Measurements from ENCODE around the gene PHF1. TPM values are rescaled to one million over a fixed set of nuclear protein-coding genes. Genes with fewer than 3 reads are reported as not detected.
"Not testable (repeated sequence)": the region's sequence is repeated elsewhere in the genome, so short reads cannot be mapped to it uniquely, and the experiment has no call there.

The PHF1 gene
- total and polyA plus RNA-seq, 2 donors (not counting 1 experiment from before 2014, with no cell fraction given) = 198 to 365 TPM

DNA sequence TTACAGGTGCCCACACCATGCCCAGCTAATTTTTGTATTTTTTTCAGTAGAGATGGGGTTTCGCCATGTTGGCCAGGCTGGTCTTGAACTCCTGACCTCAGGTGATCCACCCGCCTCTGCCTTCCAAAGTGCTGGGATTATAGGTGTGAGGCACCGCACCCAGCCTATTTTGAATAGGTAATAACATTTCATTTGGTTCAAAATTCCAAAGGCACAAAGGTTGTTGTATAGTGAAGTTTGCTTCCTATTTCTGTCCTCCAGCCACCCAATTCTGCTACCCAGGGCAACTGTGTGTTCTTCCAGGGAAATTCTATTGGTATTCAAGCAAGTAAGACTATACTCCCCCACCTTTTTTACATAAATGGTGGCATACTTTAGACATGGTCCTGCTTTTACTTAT is 12.2 kb upstream of the PHF1 start:
- H3K27me3 Mint-ChIP-seq; H3K4me3 Mint-ChIP-seq; DNase-seq; H3K27ac Mint-ChIP-seq; H3K9me3 ChIP-seq (ENCODE audit: control extremely low read depth in 1 of 3, control insufficient read depth in 2 of 3, insufficient read depth in 1 of 3, low read length in 2 of 3); H3K9me3 Mint-ChIP-seq (ENCODE audit: insufficient read depth); ATAC-seq (ENCODE audit: low read depth); H3K27ac ChIP-seq (ENCODE audit: low read length in 2 of 2); H3K4me2 ChIP-seq (replicated peaks; ENCODE audit: low read depth, low read length, poor library complexity, severe bottlenecking); H3K4me1 ChIP-seq (ENCODE audit: control insufficient read depth in 2 of 2, insufficient read depth in 2 of 2, low read length in 2 of 2); H2AFZ ChIP-seq (ENCODE audit: insufficient read depth, low read depth, low read length, poor library complexity, severe bottlenecking); H3K9ac ChIP-seq (ENCODE audit: low read length); H3K4me1 Mint-ChIP-seq; intact Hi-C loops (cut with micrococcal nuclease); CTCF ChIA-PET; H3K4me3 ChIP-seq (ENCODE audit: control extremely low read depth in 1 of 5, extremely low read depth in 1 of 5, insufficient read depth in 1 of 5, low read depth in 2 of 5, low read length in 4 of 5); H3K36me3 ChIP-seq (replicated peaks in 1 of 2; ENCODE audit: control extremely low read depth in 1 of 2, control insufficient read depth in 1 of 2, extremely low read depth in 1 of 2, insufficient read depth in 2 of 2, low read length in 1 of 2); H3K27me3 ChIP-seq (replicated peaks in 1 of 4; ENCODE audit: control extremely low read depth in 1 of 4, control insufficient read depth in 3 of 4, insufficient read depth in 4 of 4, low read length in 3 of 4); H4K20me1 ChIP-seq (ENCODE audit: control insufficient read depth, insufficient read depth, low read length, poor library complexity, severe bottlenecking); POLR2A ChIA-PET: not testable (repeated sequence)
- H3K79me2 ChIP-seq (ENCODE audit: control insufficient read depth, insufficient read depth, low read length) = peaks cover 34% of the 10 kb centered on the region
- WGBS (ENCODE audit: insufficient coverage) = 100% methylated on average over 2 of the region's 3 CpGs

DNA sequence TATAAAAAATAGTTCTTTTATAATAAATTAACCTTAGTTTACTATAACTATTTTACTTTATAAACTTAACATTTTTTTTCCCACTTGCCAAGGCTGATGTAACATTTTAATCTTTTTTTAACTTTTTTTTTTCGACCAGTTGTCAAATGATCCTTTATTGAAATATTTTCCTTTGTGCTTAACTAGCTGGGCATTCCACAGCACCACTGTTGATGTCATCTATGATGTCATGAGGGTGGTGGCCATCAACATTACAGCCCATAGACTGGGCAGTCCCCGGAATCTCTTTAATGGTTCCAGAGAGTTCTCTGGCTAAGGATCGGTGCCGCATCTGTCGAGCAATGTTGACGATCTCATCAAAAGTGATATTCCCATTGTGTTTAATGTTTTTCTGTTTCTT is 10.9 kb upstream of the PHF1 start:
- not testable (repeated sequence) for DNase-seq

GRCh38 chr6:33404884-33405283 is 5.9 kb upstream of the PHF1 start:
- Histone ChIP-seq H2AFZ (ENCODE audit: insufficient read depth, low read depth, low read length, poor library complexity, severe bottlenecking) (no peak overlapping the region), H3K9ac (ENCODE audit: low read length) (no peak overlapping the region), H3K4me1 (ENCODE audit: control insufficient read depth in 2 of 2, insufficient read depth in 2 of 2, low read length in 2 of 2) (peaks cover 6 to 11% of the 10 kb centered on the region in 2 donors), H3K79me2 (ENCODE audit: control insufficient read depth, insufficient read depth, low read length) (peaks cover 3% of the 10 kb centered on the region), H3K27ac (ENCODE audit: low read length in 2 of 2) (no peak overlapping the region), H3K9me3 (ENCODE audit: control extremely low read depth in 1 of 3, control insufficient read depth in 2 of 3, insufficient read depth in 1 of 3, low read length in 2 of 3) (no peaks in the 10 kb centered on the region), H3K27me3 (replicated peaks in 1 of 4; ENCODE audit: control extremely low read depth in 1 of 4, control insufficient read depth in 3 of 4, insufficient read depth in 4 of 4, low read length in 3 of 4) (no peaks in the 10 kb centered on the region), H3K4me2 (replicated peaks; ENCODE audit: low read depth, low read length, poor library complexity, severe bottlenecking) (no peak overlapping the region), H3K36me3 (replicated peaks in 1 of 2; ENCODE audit: control extremely low read depth in 1 of 2, control insufficient read depth in 1 of 2, extremely low read depth in 1 of 2, insufficient read depth in 2 of 2, low read length in 1 of 2) (no peaks in the 10 kb centered on the region), H4K20me1 (ENCODE audit: control insufficient read depth, insufficient read depth, low read length, poor library complexity, severe bottlenecking) (no peaks in the 10 kb centered on the region), H3K4me3 (ENCODE audit: control extremely low read depth in 1 of 5, extremely low read depth in 1 of 5, insufficient read depth in 1 of 5, low read depth in 2 of 5, low read length in 4 of 5) (no peak overlapping the region)
- CTCF ChIA-PET = no interaction called here
- POLR2A ChIA-PET = no interaction called here
- H3K4me1 Mint-ChIP-seq = peaks cover 10% of the 10 kb centered on the region
- H3K4me3 Mint-ChIP-seq = no peak overlapping the region
- no peak overlapping the region for H3K27ac Mint-ChIP-seq
- H3K9me3 Mint-ChIP-seq (ENCODE audit: insufficient read depth) = no peaks in the 10 kb centered on the region
- no peak for DNase-seq
- H3K27me3 Mint-ChIP-seq = no peaks in the 10 kb centered on the region
- TF ChIP-seq CTCF (IDR thresholded peaks at IDR 0.05) (no peak), EZH2 (IDR thresholded peaks at IDR 0.05; ENCODE audit: borderline replicate concordance, insufficient read depth, low read depth, low read length, poor library complexity, severe bottlenecking) (no peak)
- intact Hi-C loops (cut with micrococcal nuclease) = no loop called here
- 98% methylated on average over 16 of the region's 17 CpGs for WGBS (ENCODE audit: insufficient coverage)
- no peak for ATAC-seq (ENCODE audit: low read depth)

More for the DNA sequence above, 10.9 kb upstream of the PHF1 start:
- H3K4me3 ChIP-seq (ENCODE audit: control extremely low read depth in 1 of 5, extremely low read depth in 1 of 5, insufficient read depth in 1 of 5, low read depth in 2 of 5, low read length in 4 of 5); H3K27ac ChIP-seq (ENCODE audit: low read length in 2 of 2); H3K4me2 ChIP-seq (replicated peaks; ENCODE audit: low read depth, low read length, poor library complexity, severe bottlenecking); H3K4me1 Mint-ChIP-seq; H3K27me3 ChIP-seq (replicated peaks in 1 of 4; ENCODE audit: control extremely low read depth in 1 of 4, control insufficient read depth in 3 of 4, insufficient read depth in 4 of 4, low read length in 3 of 4); H3K27me3 Mint-ChIP-seq; H3K9me3 Mint-ChIP-seq (ENCODE audit: insufficient read depth); H3K4me3 Mint-ChIP-seq; CTCF ChIA-PET; H3K9me3 ChIP-seq (ENCODE audit: control extremely low read depth in 1 of 3, control insufficient read depth in 2 of 3, insufficient read depth in 1 of 3, low read length in 2 of 3); intact Hi-C loops (cut with micrococcal nuclease); H2AFZ ChIP-seq (ENCODE audit: insufficient read depth, low read depth, low read length, poor library complexity, severe bottlenecking); H4K20me1 ChIP-seq (ENCODE audit: control insufficient read depth, insufficient read depth, low read length, poor library complexity, severe bottlenecking); H3K4me1 ChIP-seq (ENCODE audit: control insufficient read depth in 2 of 2, insufficient read depth in 2 of 2, low read length in 2 of 2); H3K9ac ChIP-seq (ENCODE audit: low read length); H3K36me3 ChIP-seq (replicated peaks in 1 of 2; ENCODE audit: control extremely low read depth in 1 of 2, control insufficient read depth in 1 of 2, extremely low read depth in 1 of 2, insufficient read depth in 2 of 2, low read length in 1 of 2); POLR2A ChIA-PET; H3K27ac Mint-ChIP-seq; ATAC-seq (ENCODE audit: low read depth): not testable (repeated sequence)
- WGBS (ENCODE audit: insufficient coverage) = no CpG with 5 or more reads among the region's 6 CpGs
- peaks cover 25% of the 10 kb centered on the region for H3K79me2 ChIP-seq (ENCODE audit: control insufficient read depth, insufficient read depth, low read length)

Measured in B cell (primary cell).